Stimulated activated memory B cell treated with anti-CD40 and anti-IgM and Interleukin-4, amounts not matched to agents 10 μg/mL and 1 μg/mL and 100 μg/mL, for 72 hours (primary cell): Measurements from ENCODE around the gene INTU.
"Not testable (repeated sequence)": the region's sequence is repeated elsewhere in the genome, so short reads cannot be mapped to it uniquely, and the experiment has no call there.

Experiments
- ATAC-seq: fragments of 150-1000 bp; cut with Tn5 transposase; 2 replicates; pipeline ENCODE4 v1.10.0; 2021
- H3K27ac Mint-ChIP-seq: one replicate; pipeline ENCODE4 v1.8.0; 2022; ENCODE audit warnings: mild to moderate bottlenecking, mixed read lengths
- H3K27me3 Mint-ChIP-seq: one replicate; pipeline ENCODE4 v1.8.0; 2022; ENCODE audit warnings: mixed read lengths
- H3K36me3 Mint-ChIP-seq: one replicate; pipeline ENCODE4 v1.8.0; 2022; ENCODE audit warnings: mixed read lengths
- H3K4me1 Mint-ChIP-seq: one replicate; pipeline ENCODE4 v1.8.0; 2022; ENCODE audit warnings: mixed read lengths
- H3K4me3 Mint-ChIP-seq: one replicate; pipeline ENCODE4 v1.8.0; 2022; ENCODE audit warnings: mild to moderate bottlenecking, moderate library complexity, mixed read lengths
- H3K9me3 Mint-ChIP-seq: one replicate; pipeline ENCODE4 v1.8.0; 2022; ENCODE audit warnings: mixed read lengths

The INTU gene

GRCh38 chr4:127624173-127624572, 8.6 kb upstream of the INTU start:
- H3K27me3 Mint-ChIP-seq: peaks cover 37% of the 10 kb centered on the region
- ATAC-seq: no peak
- no peaks in the 10 kb centered on the region for H3K4me1 Mint-ChIP-seq
- H3K36me3 Mint-ChIP-seq: no peaks in the 10 kb centered on the region
- no peak overlapping the region for H3K4me3 Mint-ChIP-seq
- no peak overlapping the region for H3K27ac Mint-ChIP-seq
- H3K9me3 Mint-ChIP-seq: no peaks in the 10 kb centered on the region

- H3K36me3 Mint-ChIP-seq: no peaks in the 10 kb centered on the region
- H3K27me3 Mint-ChIP-seq: peaks cover 28% of the 10 kb centered on the region
- ATAC-seq: no peak
- H3K4me3 Mint-ChIP-seq: no peak overlapping the region
- H3K9me3 Mint-ChIP-seq: no peaks in the 10 kb centered on the region
- no peak overlapping the region for H3K27ac Mint-ChIP-seq
- peaks cover 13% of the 10 kb centered on the region for H3K4me1 Mint-ChIP-seq
These were observed 3.4 kb upstream of the INTU start for GRCh38 chr4:127629371-127629770.

- Mint-ChIP-seq H3K36me3 (no peaks in the 10 kb centered on the region), H3K9me3 (no peaks in the 10 kb centered on the region), H3K4me3 (no peak overlapping the region), H3K4me1 (peaks cover 13% of the 10 kb centered on the region), H3K27me3 (peaks cover 29% of the 10 kb centered on the region), H3K27ac (no peak overlapping the region)
- ATAC-seq: no peak
These were observed 2.6 kb upstream of the INTU start for GRCh38 chr4:127630152-127630551.

- Mint-ChIP-seq H3K4me1 (peaks cover 13% of the 10 kb centered on the region), H3K27ac (no peak overlapping the region), H3K36me3 (no peaks in the 10 kb centered on the region), H3K4me3 (no peak overlapping the region), H3K9me3 (no peaks in the 10 kb centered on the region), H3K27me3 (peaks cover 35% of the 10 kb centered on the region)
- ATAC-seq: no peak
These were observed 1.3 kb upstream of the INTU start for GRCh38 chr4:127631420-127631819.

GRCh38 chr4:127634181-127634580, 1.4 kb downstream of the INTU start:
- ATAC-seq: no peak
- H3K27me3 Mint-ChIP-seq: peaks cover 24% of the 10 kb centered on the region
- no peaks in the 10 kb centered on the region for H3K9me3 Mint-ChIP-seq
- no peaks in the 10 kb centered on the region for H3K36me3 Mint-ChIP-seq
- no peak overlapping the region for H3K4me3 Mint-ChIP-seq
- no peak overlapping the region for H3K27ac Mint-ChIP-seq
- peaks cover 13% of the 10 kb centered on the region for H3K4me1 Mint-ChIP-seq

GRCh38 chr4:127641524-127641923, 8.8 kb downstream of the INTU start:
- ATAC-seq: no peak
- Mint-ChIP-seq H3K27ac (no peak overlapping the region), H3K4me3 (no peak overlapping the region), H3K4me1 (no peaks in the 10 kb centered on the region), H3K9me3 (no peaks in the 10 kb centered on the region), H3K27me3 (no peaks in the 10 kb centered on the region), H3K36me3 (no peaks in the 10 kb centered on the region)

GRCh38 chr4:127642169-127642568, 9.4 kb downstream of the INTU start:
- H3K36me3 Mint-ChIP-seq: no peaks in the 10 kb centered on the region
- H3K9me3 Mint-ChIP-seq: no peaks in the 10 kb centered on the region
- no peak overlapping the region for H3K27ac Mint-ChIP-seq
- H3K4me3 Mint-ChIP-seq: no peak overlapping the region
- no peak for ATAC-seq
- no peaks in the 10 kb centered on the region for H3K27me3 Mint-ChIP-seq
- H3K4me1 Mint-ChIP-seq: no peaks in the 10 kb centered on the region

GRCh38 chr4:127643791-127644190, 11.0 kb downstream of the INTU start:
- Mint-ChIP-seq H3K36me3 (no peaks in the 10 kb centered on the region), H3K4me1 (no peaks in the 10 kb centered on the region), H3K27ac (no peak overlapping the region), H3K27me3 (no peaks in the 10 kb centered on the region), H3K4me3 (no peak overlapping the region), H3K9me3 (no peaks in the 10 kb centered on the region)
- ATAC-seq: no peak

GRCh38 chr4:127648061-127648460, 15.3 kb downstream of the INTU start:
- Mint-ChIP-seq H3K4me3 (no peak overlapping the region), H3K27me3 (no peaks in the 10 kb centered on the region), H3K4me1 (no peaks in the 10 kb centered on the region), H3K27ac (no peak overlapping the region), H3K36me3 (no peaks in the 10 kb centered on the region), H3K9me3 (no peaks in the 10 kb centered on the region)
- no peak for ATAC-seq

- H3K4me3 Mint-ChIP-seq, H3K36me3 Mint-ChIP-seq, H3K4me1 Mint-ChIP-seq, H3K27me3 Mint-ChIP-seq, H3K27ac Mint-ChIP-seq, ATAC-seq, H3K9me3 Mint-ChIP-seq: not testable (repeated sequence)
These were observed 22.8 kb downstream of the INTU start for GRCh38 chr4:127655590-127655989.

- no peaks in the 10 kb centered on the region for H3K4me1 Mint-ChIP-seq
- H3K36me3 Mint-ChIP-seq: no peaks in the 10 kb centered on the region
- H3K9me3 Mint-ChIP-seq: no peaks in the 10 kb centered on the region
- no peak overlapping the region for H3K27ac Mint-ChIP-seq
- ATAC-seq: no peak
- H3K4me3 Mint-ChIP-seq: no peak overlapping the region
- no peaks in the 10 kb centered on the region for H3K27me3 Mint-ChIP-seq
These were observed 23.4 kb downstream of the INTU start for GRCh38 chr4:127656047-127656680.

- ATAC-seq: no peak
- Mint-ChIP-seq H3K4me3 (no peak overlapping the region), H3K27me3 (no peaks in the 10 kb centered on the region), H3K9me3 (no peaks in the 10 kb centered on the region), H3K4me1 (no peaks in the 10 kb centered on the region), H3K27ac (no peak overlapping the region), H3K36me3 (no peaks in the 10 kb centered on the region)
These were observed 27.6 kb downstream of the INTU start for GRCh38 chr4:127660284-127660885.

- Mint-ChIP-seq H3K27ac (no peak overlapping the region), H3K4me3 (no peak overlapping the region), H3K9me3 (no peaks in the 10 kb centered on the region), H3K27me3 (no peaks in the 10 kb centered on the region), H3K4me1 (no peaks in the 10 kb centered on the region), H3K36me3 (no peaks in the 10 kb centered on the region)
- ATAC-seq: no peak
These were observed 34.4 kb downstream of the INTU start for GRCh38 chr4:127667116-127667515.

- Mint-ChIP-seq H3K9me3 (no peaks in the 10 kb centered on the region), H3K4me1 (no peaks in the 10 kb centered on the region), H3K4me3 (no peak overlapping the region), H3K36me3 (no peaks in the 10 kb centered on the region), H3K27me3 (no peaks in the 10 kb centered on the region), H3K27ac (no peak overlapping the region)
- ATAC-seq: no peak
These were observed 35.0 kb downstream of the INTU start for GRCh38 chr4:127667772-127668171.

GRCh38 chr4:127668770-127669169, 36.0 kb downstream of the INTU start:
- Mint-ChIP-seq H3K36me3 (no peaks in the 10 kb centered on the region), H3K9me3 (no peaks in the 10 kb centered on the region), H3K4me3 (no peak overlapping the region), H3K27ac (no peak overlapping the region), H3K27me3 (no peaks in the 10 kb centered on the region), H3K4me1 (no peaks in the 10 kb centered on the region)
- ATAC-seq: no peak

GRCh38 chr4:127669691-127670090, 36.9 kb downstream of the INTU start:
- Mint-ChIP-seq H3K4me3 (no peak overlapping the region), H3K4me1 (no peaks in the 10 kb centered on the region), H3K27me3 (no peaks in the 10 kb centered on the region), H3K27ac (no peak overlapping the region), H3K36me3 (no peaks in the 10 kb centered on the region), H3K9me3 (no peaks in the 10 kb centered on the region)
- no peak for ATAC-seq
